HepG2 (cell line): ENCODE measurements around the gene PAIP1. TPM values are rescaled to one million over a fixed set of nuclear protein-coding genes. Genes with fewer than 3 reads are reported as not detected.

ENCODE experiments used
- ATAC-seq: fragments of 200-7000 bp; cut with Tn5 transposase; 3 replicates; pipeline ENCODE4 v1.9.1; 2020; ENCODE audit warnings: mild to moderate bottlenecking, moderate library complexity
- BruUV-seq: library from RNA; stranded (reverse); fragments of 400-500 nt; replicated peaks from 2 replicates; lab custom pipeline; 2021; lab: Mats Ljungman, UMichigan
- CTCF ChIA-PET: fragments of 300-600 bp; formaldehyde crosslinking; extraction: SDS; loops from one replicate; lab custom pipeline; 2021; ENCODE audit warnings: low total read pairs, inconsistent platforms, low intra/inter-chr PET ratio; lab: Yijun Ruan, JAX
- POLR2A ChIA-PET: fragments of 350-600 bp; sonication (Branson Sonifier 250); formaldehyde crosslinking; loops from one replicate; lab custom pipeline; 2020; ENCODE audit warnings: antibody characterized with exemption, inconsistent platforms; lab: Yijun Ruan, JAX
- DNase-seq: peaks from one replicate; pipeline ENCODE4 v3.0.0-alpha.2; 2015; ENCODE audit warnings: low spot score
- FAIRE-seq: peaks from 3 replicates; lab custom pipeline; 2011; peaks lifted over from hg19 to GRCh38; lab: Jason Lieb, UNC
- H2AFZ ChIP-seq: one replicate; pipeline ENCODE4 v1.6.1; 2011; ENCODE audit warnings: low read length, inconsistent platforms
- H3K27ac ChIP-seq: fragments of 300-600 bp; 3 replicates; pipeline ENCODE4 v1.8.0; 2011; ENCODE audit warnings: mixed run types, mild to moderate bottlenecking, mixed read lengths, low read length, inconsistent platforms; ENCODE audit not compliant: insufficient read depth; ENCODE audit errors: extremely low read length
- H3K27me3 ChIP-seq, 2 experiments: fragments of 200-600 bp in 1 of 2; 2 replicates in 1 of 2; 3 replicates in 1 of 2; pipeline versions ENCODE4 v1.6.0 to v1.8.0; 2011; ENCODE audit warnings: low read length in 2 of 2, mild to moderate bottlenecking in 2 of 2, moderate library complexity in 2 of 2, inconsistent platforms in 1 of 2; ENCODE audit not compliant: insufficient read depth in 2 of 2, control insufficient read depth in 1 of 2
- H3K36me3 ChIP-seq, 2 experiments: fragments of 200-600 bp in 1 of 2; replicated peaks in 1 of 2; 2 replicates in 1 of 2; 3 replicates in 1 of 2; pipeline versions ENCODE4 v1.5.1 to v1.8.0; 2011; ENCODE audit warnings: low read length in 2 of 2, inconsistent platforms in 1 of 2; ENCODE audit not compliant: insufficient read depth in 2 of 2, control insufficient read depth in 1 of 2
- H3K4me1 ChIP-seq: 2 replicates; pipeline ENCODE4 v1.5.1; 2012; ENCODE audit warnings: low read length, inconsistent platforms; ENCODE audit not compliant: insufficient read depth
- H3K4me2 ChIP-seq: 2 replicates; pipeline ENCODE4 v1.6.0; 2011; ENCODE audit warnings: low read depth, low read length, inconsistent platforms
- H3K4me3 ChIP-seq, 3 experiments: fragments of 200-600 bp in 1 of 3; sonication (generic), shearing (Covaris generic) in 1 of 3; replicated peaks in 1 of 3; 2 replicates each; pipeline ENCODE4 v1.5.1; 2011 to 2016; ENCODE audit warnings: low read length in 3 of 3, inconsistent platforms in 2 of 3, low read depth in 2 of 3, mild to moderate bottlenecking in 2 of 3, control low read depth in 1 of 3, mixed read lengths in 1 of 3; ENCODE audit not compliant: insufficient read depth in 1 of 3
- H3K79me2 ChIP-seq: one replicate; pipeline ENCODE4 v1.6.1; 2011; ENCODE audit warnings: low read length, inconsistent platforms; ENCODE audit not compliant: insufficient read depth
- H3K9ac ChIP-seq: 2 replicates; pipeline ENCODE4 v1.6.0; 2011; ENCODE audit warnings: mild to moderate bottlenecking, low read depth, low read length, inconsistent platforms; ENCODE audit not compliant: insufficient read depth
- H3K9me3 ChIP-seq: 2 replicates; pipeline ENCODE4 v1.5.1; 2012; ENCODE audit warnings: mild to moderate bottlenecking, low read length
- H4K20me1 ChIP-seq: 2 replicates; pipeline ENCODE4 v1.6.0; 2011; ENCODE audit warnings: inconsistent platforms, mild to moderate bottlenecking, low read length, moderate library complexity; ENCODE audit not compliant: insufficient read depth
- ARNTL ChIP-seq: sonication (generic); formaldehyde crosslinking; IDR thresholded peaks from 2 replicates; pipeline ENCODE4 v1.4.0; 2020; ENCODE audit warnings: mild to moderate bottlenecking, missing genetic modification reagents
- GATAD1 ChIP-seq: IDR thresholded peaks from 2 replicates; pipeline ENCODE4 v1.6.1; 2016; ENCODE audit warnings: missing genetic modification reagents, missing compliant biosample characterization
- HCFC1 ChIP-seq: fragments of 150-350 bp; IDR thresholded peaks from 2 replicates; pipeline ENCODE4 v1.6.1; 2014; ENCODE audit warnings: low read depth, low read length
- HOXA5 ChIP-seq: sonication (generic); formaldehyde crosslinking; IDR thresholded peaks from 2 replicates; pipeline ENCODE4 v1.4.0; 2020; ENCODE audit warnings: missing genetic modification reagents
- MED1 ChIP-seq: sonication (generic); formaldehyde crosslinking; IDR thresholded peaks from 2 replicates; pipeline ENCODE4 v1.4.0; 2020; ENCODE audit warnings: missing genetic modification reagents
- PAWR ChIP-seq: sonication (generic); formaldehyde crosslinking; IDR thresholded peaks from 2 replicates; pipeline ENCODE4 v1.4.0; 2020; ENCODE audit warnings: missing genetic modification reagents, mild to moderate bottlenecking, borderline replicate concordance
- RFX5 ChIP-seq: IDR thresholded peaks from 2 replicates; pipeline ENCODE4 v1.6.1; 2011; ENCODE audit warnings: low read depth, low read length, improper control_type of control experiment
- SIX1 ChIP-seq: sonication (generic); formaldehyde crosslinking; IDR thresholded peaks from 2 replicates; pipeline ENCODE4 v1.4.0; 2020; ENCODE audit warnings: missing genetic modification reagents, borderline replicate concordance
- SMAD3 ChIP-seq: sonication (generic); formaldehyde crosslinking; IDR thresholded peaks from 2 replicates; pipeline ENCODE4 v1.4.0; 2020; ENCODE audit warnings: missing genetic modification reagents
- SMAD9 ChIP-seq: sonication (generic); formaldehyde crosslinking; IDR thresholded peaks from 2 replicates; pipeline ENCODE4 v1.5.1; 2020; ENCODE audit warnings: mild to moderate bottlenecking, missing genetic modification reagents
- TBX2 ChIP-seq: sonication (generic); formaldehyde crosslinking; IDR thresholded peaks from 2 replicates; pipeline ENCODE4 v1.5.0; 2020; ENCODE audit warnings: missing genetic modification reagents, mild to moderate bottlenecking, borderline replicate concordance
- ZBTB1 ChIP-seq: sonication (generic); formaldehyde crosslinking; IDR thresholded peaks from 2 replicates; pipeline ENCODE4 v1.4.0; 2020; ENCODE audit warnings: missing genetic modification reagents, borderline replicate concordance
- ZFX ChIP-seq: sonication (generic); formaldehyde crosslinking; IDR thresholded peaks from 2 replicates; pipeline ENCODE4 v1.4.0; 2020; ENCODE audit warnings: mild to moderate bottlenecking, low read depth, missing genetic modification reagents, moderate library complexity
- ZKSCAN5 ChIP-seq: sonication (generic); formaldehyde crosslinking; IDR thresholded peaks from 2 replicates; pipeline ENCODE4 v1.5.1; 2020; ENCODE audit warnings: mild to moderate bottlenecking, missing genetic modification reagents
- ZNF260 ChIP-seq: sonication (generic); formaldehyde crosslinking; IDR thresholded peaks from 2 replicates; pipeline ENCODE4 v1.4.0; 2020; ENCODE audit warnings: missing genetic modification reagents, low read depth, mild to moderate bottlenecking, borderline replicate concordance
- ZNF296 ChIP-seq: sonication (generic); formaldehyde crosslinking; conservative IDR thresholded peaks from 2 replicates; pipeline ENCODE4 v1.5.0; 2020; ENCODE audit warnings: mild to moderate bottlenecking, missing genetic modification reagents
- ZNF605 ChIP-seq: sonication (generic); formaldehyde crosslinking; IDR thresholded peaks from 2 replicates; pipeline ENCODE4 v1.8.0; 2022; ENCODE audit warnings: mild to moderate bottlenecking, missing genetic modification reagents
- ZNF629 ChIP-seq: sonication (generic); formaldehyde crosslinking; conservative IDR thresholded peaks from 2 replicates; pipeline ENCODE4 v1.5.0; 2020; ENCODE audit warnings: missing genetic modification reagents
- ZSCAN30 ChIP-seq: sonication (generic); formaldehyde crosslinking; IDR thresholded peaks from 2 replicates; pipeline ENCODE4 v1.5.0; 2020; ENCODE audit warnings: mild to moderate bottlenecking, missing genetic modification reagents
- WGBS: methylation state at CpG from one replicate; pipeline ENCODE4 v1.1.6; 2017; ENCODE audit warnings: low lambda C conversion rate; 5-methylcytosine and 5-hydroxymethylcytosine counted together
- in situ Hi-C: cut with HindIII; loops from 2 replicates; pipeline ENCODE4 v1.10.0; 2017; ENCODE audit warnings: low pct_unique_long_range_greater_than_20kb; ENCODE audit not compliant: extremely low pct_ligation_motif_present
- intact Hi-C: fragments of 100-400 bp; cut with micrococcal nuclease; formaldehyde crosslinking; loops from one replicate; pipeline ENCODE4 v1.10.0; 2022; ENCODE audit not compliant: unreplicated experiment
- polyA plus RNA-seq, 8 experiments: library from polyadenylated mRNA; depleted of rRNA in 3 of 8; stranded (reverse) in 7 of 8; unstranded in 1 of 8; fragments of >200 nt; fragmentation: Illumina TruSeq in 4 of 8; extraction: Trizol in 4 of 8; gene quantifications; 2 replicates each; pipeline versions ENCODE4 v1.2.1 to v1.2.3, GENCODE V29; 2011 to 2016; ENCODE audit warnings: low read depth in 4 of 8, missing spikeins in 1 of 8, mixed read lengths in 1 of 8; ENCODE audit not compliant: insufficient read depth in 1 of 8
- total RNA-seq, 5 experiments: library from RNA; depleted of rRNA; stranded (reverse); fragments of >200 nt; fragmentation: Illumina TruSeq; extraction: Trizol; gene quantifications; 2 replicates each; pipeline ENCODE4 v1.2.3, GENCODE V29; 2016; ENCODE audit warnings: low read depth in 1 of 5
- TF ChIP-seq, protein P1 (sequence below): sonication (generic); formaldehyde crosslinking; IDR thresholded peaks from 2 replicates; pipeline ENCODE4 v1.5.0; 2020; ENCODE audit warnings: missing genetic modification reagents
- TF ChIP-seq, protein P2 (sequence below): sonication (generic); formaldehyde crosslinking; IDR thresholded peaks from 2 replicates; pipeline ENCODE4 v1.8.1; 2022; ENCODE audit warnings: low read depth, mild to moderate bottlenecking, missing genetic modification reagents

The PAIP1 gene
- total and polyA plus RNA-seq, 2 of the 13 experiments (the other 11 are each of a cell fraction or from before 2014, with no cell fraction given), result 96.6 to 116 TPM

DNA sequence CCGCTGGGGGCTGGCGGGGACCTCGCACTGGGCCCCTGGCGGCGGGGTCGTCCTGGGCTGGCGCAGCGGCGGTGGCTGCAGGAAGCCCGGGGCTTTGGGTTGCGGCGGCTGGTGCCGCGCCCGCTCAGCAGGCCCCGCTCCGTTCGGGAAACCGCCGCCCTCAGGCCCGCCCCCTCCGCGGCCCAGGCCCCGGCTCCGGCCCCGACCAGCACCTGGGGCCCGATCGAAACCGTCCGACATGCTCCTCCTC, 345 bp downstream of the PAIP1 start (continued):
- TF ChIP-seq ZFX (CRISPR knock-in tag) (peak; percentile 95; the same call in 1 of the 2 replicates), ARNTL (peak; percentile 5; the same call in 1 of the 2 replicates)
- TF ChIP-seq, protein P1, sequence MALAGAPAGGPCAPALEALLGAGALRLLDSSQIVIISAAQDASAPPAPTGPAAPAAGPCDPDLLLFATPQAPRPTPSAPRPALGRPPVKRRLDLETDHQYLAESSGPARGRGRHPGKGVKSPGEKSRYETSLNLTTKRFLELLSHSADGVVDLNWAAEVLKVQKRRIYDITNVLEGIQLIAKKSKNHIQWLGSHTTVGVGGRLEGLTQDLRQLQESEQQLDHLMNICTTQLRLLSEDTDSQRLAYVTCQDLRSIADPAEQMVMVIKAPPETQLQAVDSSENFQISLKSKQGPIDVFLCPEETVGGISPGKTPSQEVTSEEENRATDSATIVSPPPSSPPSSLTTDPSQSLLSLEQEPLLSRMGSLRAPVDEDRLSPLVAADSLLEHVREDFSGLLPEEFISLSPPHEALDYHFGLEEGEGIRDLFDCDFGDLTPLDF, result 0 out of 2 replicates have a peak, but pooled peaks have one; percentile 16

- Histone ChIP-seq H3K27ac (peak overlapping the region; percentile 95), H2AFZ (peak overlapping the region; percentile 74), H3K4me2 (peak overlapping the region; percentile 77), H3K9ac (peak overlapping the region; percentile 93), H3K9me3 (no peaks in the 10 kb centered on the region), H3K79me2 (peaks cover 53% of the 10 kb centered on the region), H3K27me3 (no peaks in the 10 kb centered on the region; a peak in 1 of 5 replicates), H3K4me1 (peaks cover 49% of the 10 kb centered on the region), H3K36me3 (peaks cover 6 to 36% of the 10 kb centered on the region in 2 experiments; a peak in 4 of 5 replicates), H4K20me1 (peaks cover 11% of the 10 kb centered on the region), H3K4me3 (peak overlapping the region; percentile 77 to 90 (median 84))
- WGBS, result under 1% methylated on average over 16 of the region's 44 CpGs
- POLR2A ChIA-PET, result interaction anchor here (1.2 to 2.8 kb wide), 6 partner anchors 8 to 435 kb away, joined by 4 to 16 read pairs (median 4); partner anchors contain the start of genes C5orf34, HMGCS1, TMEM267 and ZNF131
- intact Hi-C loops (loop anchor here (1.0 to 5.0 kb wide), 3 partner anchors 46 to 154 kb away; partner anchors contain the start of gene TMEM267), in situ Hi-C loops (no loop called here)
- ATAC-seq (peak; percentile 32), DNase-seq (peak; percentile 29), FAIRE-seq (no peak)
- CTCF ChIA-PET, result no interaction called here
- no TSS peak for BruUV-seq
- TF ChIP-seq HCFC1 (no peak), ZKSCAN5 (CRISPR knock-in tag) (no peak), SIX1 (CRISPR knock-in tag) (no peak), ZNF629 (CRISPR knock-in tag) (no peak), PAWR (CRISPR knock-in tag) (0 out of 2 replicates have a peak, but pooled peaks have one; percentile 48), HOXA5 (CRISPR knock-in tag) (no peak), ZNF260 (CRISPR knock-in tag) (no peak), MED1 (CRISPR knock-in tag) (no peak; the same call in 1 of the 2 replicates), ZSCAN30 (CRISPR knock-in tag) (no peak), GATAD1 (CRISPR knock-in tag) (no peak), SMAD9 (CRISPR knock-in tag) (no peak), RFX5 (no peak), SMAD3 (no peak), ZNF296 (CRISPR knock-in tag) (no peak), ZNF605 (CRISPR knock-in tag) (peak; percentile 65; the same call in 1 of the 2 replicates), ZBTB1 (CRISPR knock-in tag) (no peak), TBX2 (no peak)
- TF ChIP-seq, protein P2, sequence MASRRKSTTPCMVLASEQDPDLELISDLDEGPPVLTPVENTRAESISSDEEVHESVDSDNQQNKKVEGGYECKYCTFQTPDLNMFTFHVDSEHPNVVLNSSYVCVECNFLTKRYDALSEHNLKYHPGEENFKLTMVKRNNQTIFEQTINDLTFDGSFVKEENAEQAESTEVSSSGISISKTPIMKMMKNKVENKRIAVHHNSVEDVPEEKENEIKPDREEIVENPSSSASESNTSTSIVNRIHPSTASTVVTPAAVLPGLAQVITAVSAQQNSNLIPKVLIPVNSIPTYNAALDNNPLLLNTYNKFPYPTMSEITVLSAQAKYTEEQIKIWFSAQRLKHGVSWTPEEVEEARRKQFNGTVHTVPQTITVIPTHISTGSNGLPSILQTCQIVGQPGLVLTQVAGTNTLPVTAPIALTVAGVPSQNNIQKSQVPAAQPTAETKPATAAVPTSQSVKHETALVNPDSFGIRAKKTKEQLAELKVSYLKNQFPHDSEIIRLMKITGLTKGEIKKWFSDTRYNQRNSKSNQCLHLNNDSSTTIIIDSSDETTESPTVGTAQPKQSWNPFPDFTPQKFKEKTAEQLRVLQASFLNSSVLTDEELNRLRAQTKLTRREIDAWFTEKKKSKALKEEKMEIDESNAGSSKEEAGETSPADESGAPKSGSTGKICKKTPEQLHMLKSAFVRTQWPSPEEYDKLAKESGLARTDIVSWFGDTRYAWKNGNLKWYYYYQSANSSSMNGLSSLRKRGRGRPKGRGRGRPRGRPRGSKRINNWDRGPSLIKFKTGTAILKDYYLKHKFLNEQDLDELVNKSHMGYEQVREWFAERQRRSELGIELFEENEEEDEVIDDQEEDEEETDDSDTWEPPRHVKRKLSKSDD (CRISPR knock-in tag), result no peak
Measured at GRCh38 chr5:43555895-43556606, 826 bp downstream of the PAIP1 start.
